C4-2B (cell line): ENCODE results near the gene SERPINB10.
"Not testable (repeated sequence)": the region's sequence is repeated elsewhere in the genome, so short reads cannot be mapped to it uniquely, and the experiment has no call there.

Experiments used
- H3K27ac ChIP-seq: fragments of 450-650 bp; 2 replicates; pipeline ENCODE4 v1.5.1; 2017
- ZFX ChIP-seq: fragments of 450-650 bp; IDR thresholded peaks from 2 replicates; pipeline ENCODE4 v1.6.1; 2017
- TF ChIP-seq, protein P1 (sequence below): fragments of 450-650 bp; conservative IDR thresholded peaks from 2 replicates; pipeline ENCODE4 v1.5.1; 2017; ENCODE audit warnings: mild to moderate bottlenecking

Gene SERPINB10

DNA sequence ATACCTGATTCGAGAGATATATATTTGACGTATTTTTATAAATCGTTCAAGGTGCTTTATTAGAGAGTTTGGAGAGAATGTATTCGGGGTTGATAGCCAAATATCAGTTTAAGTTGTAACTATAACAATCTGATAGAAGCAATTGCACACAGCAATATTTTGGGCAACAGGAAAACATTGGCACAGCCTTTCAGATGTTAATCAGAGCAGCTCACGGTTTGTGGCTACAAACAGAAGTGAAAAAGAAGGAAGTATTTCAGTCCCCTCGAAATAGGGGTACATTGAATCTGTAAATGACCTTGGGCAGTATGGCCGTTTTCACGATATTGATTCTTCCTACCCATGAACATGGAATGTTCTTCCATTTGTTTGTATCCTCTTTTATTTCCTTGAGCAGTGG, 20.6 kb downstream of the SERPINB10 start:
- H3K27ac ChIP-seq = no peak overlapping the region
- TF ChIP-seq ZFX = no peak
- TF ChIP-seq, protein P1, sequence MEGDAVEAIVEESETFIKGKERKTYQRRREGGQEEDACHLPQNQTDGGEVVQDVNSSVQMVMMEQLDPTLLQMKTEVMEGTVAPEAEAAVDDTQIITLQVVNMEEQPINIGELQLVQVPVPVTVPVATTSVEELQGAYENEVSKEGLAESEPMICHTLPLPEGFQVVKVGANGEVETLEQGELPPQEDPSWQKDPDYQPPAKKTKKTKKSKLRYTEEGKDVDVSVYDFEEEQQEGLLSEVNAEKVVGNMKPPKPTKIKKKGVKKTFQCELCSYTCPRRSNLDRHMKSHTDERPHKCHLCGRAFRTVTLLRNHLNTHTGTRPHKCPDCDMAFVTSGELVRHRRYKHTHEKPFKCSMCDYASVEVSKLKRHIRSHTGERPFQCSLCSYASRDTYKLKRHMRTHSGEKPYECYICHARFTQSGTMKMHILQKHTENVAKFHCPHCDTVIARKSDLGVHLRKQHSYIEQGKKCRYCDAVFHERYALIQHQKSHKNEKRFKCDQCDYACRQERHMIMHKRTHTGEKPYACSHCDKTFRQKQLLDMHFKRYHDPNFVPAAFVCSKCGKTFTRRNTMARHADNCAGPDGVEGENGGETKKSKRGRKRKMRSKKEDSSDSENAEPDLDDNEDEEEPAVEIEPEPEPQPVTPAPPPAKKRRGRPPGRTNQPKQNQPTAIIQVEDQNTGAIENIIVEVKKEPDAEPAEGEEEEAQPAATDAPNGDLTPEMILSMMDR = no peak

GRCh38 chr18:63929369-63929768, 21.6 kb downstream of the SERPINB10 start:
- not testable (repeated sequence) for H3K27ac ChIP-seq

DNA sequence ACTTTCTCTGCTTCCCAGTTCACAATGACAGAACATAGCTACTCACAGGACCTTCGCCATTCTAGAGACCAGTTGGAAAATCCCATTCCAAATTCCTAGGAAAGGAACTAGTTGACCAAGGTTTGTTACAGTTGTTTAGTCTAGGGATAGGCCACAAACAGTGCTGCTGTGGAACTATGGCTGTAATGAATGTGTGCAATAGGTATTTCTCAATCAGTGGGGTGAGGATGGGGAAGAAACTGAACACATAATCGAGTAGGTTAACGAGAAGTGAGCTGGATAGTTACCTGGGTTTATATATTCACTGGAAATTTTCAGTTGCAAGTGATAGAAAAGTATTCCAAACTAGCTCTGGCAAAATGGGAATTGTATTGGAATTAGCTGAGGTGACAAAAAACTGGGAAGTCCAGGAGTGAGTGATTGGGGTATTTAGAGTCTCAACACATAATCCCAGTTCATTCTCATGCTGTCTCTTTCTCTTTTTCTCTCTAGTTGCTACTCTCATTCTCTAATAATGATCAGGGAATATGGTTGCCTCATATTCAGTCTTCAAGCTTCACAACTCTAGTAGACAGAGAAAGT, 23.1 kb downstream of the SERPINB10 start:
- no peak for TF ChIP-seq ZFX
- TF ChIP-seq, protein P1 = no peak
- H3K27ac ChIP-seq = no peak overlapping the region

DNA sequence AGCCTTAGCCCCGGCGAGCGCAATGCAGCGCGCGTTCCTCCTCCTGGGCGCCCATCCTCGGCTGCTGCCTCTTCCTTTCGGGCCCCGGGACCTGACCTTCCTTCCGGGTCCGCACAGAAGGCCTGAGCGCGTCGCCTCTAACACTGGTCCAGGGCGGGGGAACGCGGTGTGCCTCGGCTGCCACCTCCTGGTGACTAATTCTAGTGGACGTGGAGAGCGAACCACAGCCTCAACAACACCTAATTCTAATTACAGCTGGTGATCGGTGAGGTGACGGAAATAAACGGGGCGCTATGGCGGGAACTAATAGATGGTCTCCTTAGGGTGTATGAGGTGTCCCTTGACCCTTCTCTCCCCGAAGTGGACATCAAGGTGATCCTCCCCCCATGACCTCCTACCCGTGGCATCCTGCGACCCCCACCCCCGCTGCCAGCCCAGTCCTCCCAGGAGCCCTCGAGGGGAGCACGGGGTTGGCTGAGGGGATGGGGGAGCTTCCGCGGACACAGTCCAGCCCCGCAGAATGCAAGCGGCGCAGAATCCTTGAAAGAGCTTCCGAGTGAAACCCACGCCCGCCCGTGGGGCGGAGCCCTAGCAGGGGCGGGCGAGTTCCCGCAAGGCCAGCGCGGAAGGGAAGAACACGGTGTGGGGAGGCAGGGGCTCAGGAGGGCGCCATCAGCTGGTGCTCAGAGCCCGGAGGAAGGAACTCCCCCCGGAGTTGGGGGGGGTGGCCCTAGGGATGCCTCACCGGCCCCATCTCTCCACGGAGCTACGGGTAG, 28.6 kb downstream of the SERPINB10 start:
- no peak overlapping the region for H3K27ac ChIP-seq
- TF ChIP-seq, protein P1 = peak; percentile 83
- TF ChIP-seq ZFX = no peak

DNA sequence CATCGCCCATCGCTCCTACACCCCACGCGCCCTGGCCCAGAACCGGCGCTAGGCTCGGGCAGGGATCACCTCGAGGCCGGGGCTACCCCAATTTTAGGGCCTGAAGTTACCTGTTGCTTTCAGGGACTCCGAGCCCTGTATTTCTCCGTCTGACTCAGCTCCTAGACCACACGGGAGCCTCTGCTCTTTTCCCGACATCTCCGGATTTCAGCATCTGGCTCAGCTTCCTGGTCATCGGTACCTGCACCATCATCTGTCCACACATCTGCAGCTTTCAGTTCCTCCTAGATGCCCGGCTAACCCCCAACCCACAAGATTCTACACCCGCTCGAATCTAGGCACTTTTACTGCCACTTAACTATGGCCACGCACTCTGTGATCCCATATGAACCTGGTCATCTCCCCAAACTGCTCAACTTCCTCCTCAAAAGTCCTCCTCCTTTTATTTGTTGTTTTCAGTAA, 29.2 kb downstream of the SERPINB10 start:
- no peak overlapping the region for H3K27ac ChIP-seq
- TF ChIP-seq, protein P1 = no peak
- no peak for TF ChIP-seq ZFX

DNA sequence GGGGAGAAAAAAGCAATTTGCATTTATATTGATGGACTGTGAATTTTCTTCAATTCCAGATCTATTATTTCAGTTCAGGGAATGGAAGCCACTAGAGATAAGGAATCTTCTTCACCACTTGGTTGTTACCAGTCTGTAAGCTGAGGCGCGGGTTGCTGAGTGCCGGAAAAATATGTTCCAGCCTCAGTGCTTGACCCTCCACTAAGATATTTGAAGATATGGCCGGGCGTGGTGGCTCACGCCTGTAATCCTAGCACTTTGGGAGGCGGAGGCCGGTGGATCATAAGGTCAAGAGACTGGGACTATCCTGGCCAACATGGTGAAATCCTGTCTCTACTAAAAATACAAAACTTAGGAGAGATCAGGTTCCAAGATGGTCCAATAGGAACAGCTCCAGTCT, 32.2 kb downstream of the SERPINB10 start:
- H3K27ac ChIP-seq = no peak overlapping the region
- TF ChIP-seq, protein P1 = no peak
- no peak for TF ChIP-seq ZFX

DNA sequence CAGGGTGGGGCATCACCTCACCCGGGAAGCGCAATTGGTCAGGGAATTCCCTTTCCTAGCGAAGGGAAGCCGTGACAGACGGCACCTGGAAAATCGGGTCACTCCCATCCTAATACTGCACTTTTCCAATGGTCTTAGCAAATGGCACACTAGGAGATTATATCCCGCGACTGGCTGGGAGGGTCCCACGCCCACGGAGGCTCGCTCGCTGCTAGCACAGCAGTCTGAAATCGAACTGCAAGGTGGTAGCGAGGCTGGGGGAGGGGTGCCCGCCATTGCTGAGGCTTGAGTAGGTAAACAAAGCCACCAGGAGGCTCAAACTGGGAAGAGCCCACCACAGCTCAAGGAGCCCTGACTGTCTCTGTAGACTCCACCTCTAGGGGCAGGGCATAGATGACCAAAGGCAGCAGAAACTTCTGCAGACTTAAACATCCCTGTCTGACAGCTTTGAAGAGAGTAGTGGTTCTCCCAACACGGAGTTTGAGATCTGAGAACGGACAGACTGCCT, 32.8 kb downstream of the SERPINB10 start:
- H3K27ac ChIP-seq = not testable (repeated sequence)

DNA sequence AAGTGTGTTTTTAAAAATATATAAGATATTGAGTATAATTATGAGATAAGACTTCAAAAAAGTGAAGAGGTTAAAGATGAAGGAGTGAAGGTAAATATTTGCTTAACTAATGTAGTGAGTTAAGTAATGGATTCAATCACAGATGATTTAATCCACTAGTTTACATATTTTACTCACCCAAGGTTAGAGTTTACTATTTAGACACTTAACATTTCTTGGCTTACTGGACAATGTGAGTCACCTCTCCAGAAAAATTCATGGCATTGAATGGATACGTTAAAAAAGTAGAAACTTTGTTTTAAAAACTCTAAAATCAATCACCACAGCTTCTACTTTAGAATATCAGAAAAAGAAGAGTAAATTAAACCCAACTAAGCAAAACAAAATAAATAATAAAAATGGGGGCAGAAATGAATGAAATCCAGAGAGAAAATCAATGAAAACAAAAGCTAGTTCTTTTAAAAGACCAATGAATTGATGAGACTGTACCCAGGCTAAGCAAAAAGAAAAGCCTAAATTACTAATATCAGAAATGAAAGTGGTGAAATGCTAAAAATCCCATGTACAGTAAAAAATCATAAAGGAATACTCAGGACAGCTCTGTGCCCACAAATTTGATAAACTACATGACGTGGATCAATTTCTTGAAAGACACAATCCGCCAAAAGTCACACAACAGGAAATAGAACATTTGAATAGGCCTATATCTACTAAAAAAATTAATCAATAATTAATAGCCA, 39.5 kb downstream of the SERPINB10 start:
- no peak for TF ChIP-seq ZFX
- TF ChIP-seq, protein P1 = no peak
- no peak overlapping the region for H3K27ac ChIP-seq
